A172 (cell line): ENCODE results near the gene DNAJB12. TPM values are rescaled to one million over a fixed set of nuclear protein-coding genes. Genes with fewer than 3 reads are reported as not detected.
"Not testable (repeated sequence)": the region's sequence is repeated elsewhere in the genome, so short reads cannot be mapped to it uniquely, and the experiment has no call there.

Experiments
- DNase-seq: peaks from one replicate; pipeline ENCODE4 v3.0.0-alpha.2; 2015; ENCODE audit warnings: low spot score
- total RNA-seq: library from RNA; depleted of rRNA; stranded (reverse); fragments of >200 nt; shearing (Covaris generic); gene quantifications from 2 replicates; pipeline ENCODE4 v1.2.3, GENCODE V29; 2014

Gene DNAJB12
- total RNA-seq, 1 experiment from 2014 or later: 33.1 TPM

- DNase-seq: no peak
These were observed 37.8 kb downstream of the DNAJB12 start for GRCh38 chr10:72316748-72317435.

- DNase-seq: no peak
These were observed 38.4 kb downstream of the DNAJB12 start for GRCh38 chr10:72316386-72316700.

GRCh38 chr10:72315611-72316385 lies 38.9 kb downstream of the DNAJB12 start:
- DNase-seq: peak; percentile 74

- no peak for DNase-seq
These were observed 39.7 kb downstream of the DNAJB12 start for GRCh38 chr10:72315054-72315453.

GRCh38 chr10:72314263-72314662 lies 40.5 kb downstream of the DNAJB12 start:
- no peak for DNase-seq

GRCh38 chr10:72312865-72313391 lies 41.8 kb downstream of the DNAJB12 start:
- DNase-seq: no peak

GRCh38 chr10:72311667-72312066 lies 43.1 kb downstream of the DNAJB12 start:
- DNase-seq: no peak

- peak; percentile 57 for DNase-seq
These were observed 44.1 kb downstream of the DNAJB12 start for GRCh38 chr10:72310636-72311035.

- DNase-seq: peak; percentile 81
These were observed 44.5 kb downstream of the DNAJB12 start for GRCh38 chr10:72310241-72310633.

- DNase-seq: no peak
These were observed 45.2 kb downstream of the DNAJB12 start for GRCh38 chr10:72309290-72310240.

- peak; percentile 92 for DNase-seq
These were observed 46.3 kb downstream of the DNAJB12 start for GRCh38 chr10:72308320-72308987.

- not testable (repeated sequence) for DNase-seq
These were observed 47.0 kb downstream of the DNAJB12 start for GRCh38 chr10:72307711-72308110.

- DNase-seq: no peak
These were observed 48.4 kb downstream of the DNAJB12 start for GRCh38 chr10:72306215-72306760.

GRCh38 chr10:72303424-72304128 lies 51.1 kb downstream of the DNAJB12 start:
- DNase-seq: no peak

- DNase-seq: no peak
These were observed 55.9 kb downstream of the DNAJB12 start for GRCh38 chr10:72298592-72299519.

GRCh38 chr10:72297805-72298591 lies 56.7 kb downstream of the DNAJB12 start:
- DNase-seq: peak; percentile 99

GRCh38 chr10:72297281-72297804 lies 57.4 kb downstream of the DNAJB12 start:
- peak; percentile 92 for DNase-seq

GRCh38 chr10:72296829-72297280 lies 57.9 kb downstream of the DNAJB12 start:
- DNase-seq: not testable (repeated sequence)
